Measurements from ENCODE around the gene ARHGEF6.

Gene ARHGEF6

DNA sequence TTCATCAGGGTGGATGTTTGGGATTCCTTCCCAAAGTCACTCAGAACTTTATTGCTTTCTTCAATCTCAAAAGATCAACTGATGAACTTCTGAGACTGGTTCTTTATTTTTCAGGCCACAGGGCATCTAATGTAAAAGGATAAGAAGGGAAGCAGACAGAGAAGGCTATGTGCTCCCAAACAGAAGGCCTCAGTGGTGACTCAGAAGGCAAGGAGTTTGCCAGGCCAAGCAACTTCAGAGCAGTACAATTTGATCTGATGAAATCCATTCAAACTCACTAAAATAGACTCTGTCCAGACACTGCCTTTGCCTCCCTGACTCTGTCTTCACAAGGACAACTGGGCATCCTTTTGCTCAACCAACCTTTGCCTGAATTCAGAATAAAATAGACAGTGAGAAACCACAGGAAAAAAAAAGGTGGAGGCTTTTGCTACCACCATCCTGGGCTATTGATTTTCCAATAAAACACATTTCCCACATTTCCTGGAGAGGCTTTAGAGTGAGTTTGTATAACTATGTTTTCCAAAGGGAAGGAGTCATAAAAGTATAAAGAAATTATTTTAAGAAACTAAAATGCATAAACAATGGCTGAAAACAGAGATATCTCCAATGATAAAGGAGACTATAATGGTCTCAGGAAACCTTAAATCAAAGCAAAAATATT is 55.2 kb downstream of the ARHGEF6 start:
- Histone ChIP-seq H3K36me3 (replicated peaks) (no peaks in the 10 kb centered on the region), H3K9me3 (no peaks in the 10 kb centered on the region), H3K4me3 (no peak overlapping the region), H3K4me1 (no peaks in the 10 kb centered on the region), H3K27me3 (ENCODE audit: low read depth) (no peaks in the 10 kb centered on the region)
- DNase-seq (ENCODE audit: low spot score in 2 of 2): no peak
- in situ Hi-C loops (cut with MboI; ENCODE audit: low sequenced_read_pairs): no loop called here

DNA sequence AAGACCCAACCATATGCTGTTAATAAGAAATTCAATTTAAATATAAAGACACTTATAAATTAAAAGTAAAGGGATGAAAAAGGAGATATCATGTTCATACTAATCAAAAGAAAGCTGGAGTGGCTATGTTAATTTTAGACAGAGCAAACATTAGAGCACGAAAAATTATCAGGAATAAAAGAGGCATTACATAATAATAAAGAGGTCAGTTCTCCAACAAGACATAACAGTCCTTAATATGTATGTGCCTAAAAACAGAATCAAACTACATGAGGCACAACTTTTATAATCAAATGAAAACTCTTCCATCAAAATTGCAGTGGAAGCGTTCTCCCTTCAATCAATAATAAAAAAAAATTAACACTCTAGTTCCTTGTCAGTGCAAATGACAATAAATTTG is 62.6 kb downstream of the ARHGEF6 start:
- Histone ChIP-seq H3K27me3 (ENCODE audit: low read depth) (no peaks in the 10 kb centered on the region), H3K36me3 (replicated peaks) (no peaks in the 10 kb centered on the region), H3K4me1 (peaks cover 4% of the 10 kb centered on the region), H3K4me3 (no peak overlapping the region), H3K9me3 (no peaks in the 10 kb centered on the region)
- DNase-seq (ENCODE audit: low spot score in 2 of 2): no peak
- in situ Hi-C loops (cut with MboI; ENCODE audit: low sequenced_read_pairs): loop anchor here (10.0 kb wide), 1 partner anchor 207 kb away; no protein-coding TSS in a partner anchor

DNA sequence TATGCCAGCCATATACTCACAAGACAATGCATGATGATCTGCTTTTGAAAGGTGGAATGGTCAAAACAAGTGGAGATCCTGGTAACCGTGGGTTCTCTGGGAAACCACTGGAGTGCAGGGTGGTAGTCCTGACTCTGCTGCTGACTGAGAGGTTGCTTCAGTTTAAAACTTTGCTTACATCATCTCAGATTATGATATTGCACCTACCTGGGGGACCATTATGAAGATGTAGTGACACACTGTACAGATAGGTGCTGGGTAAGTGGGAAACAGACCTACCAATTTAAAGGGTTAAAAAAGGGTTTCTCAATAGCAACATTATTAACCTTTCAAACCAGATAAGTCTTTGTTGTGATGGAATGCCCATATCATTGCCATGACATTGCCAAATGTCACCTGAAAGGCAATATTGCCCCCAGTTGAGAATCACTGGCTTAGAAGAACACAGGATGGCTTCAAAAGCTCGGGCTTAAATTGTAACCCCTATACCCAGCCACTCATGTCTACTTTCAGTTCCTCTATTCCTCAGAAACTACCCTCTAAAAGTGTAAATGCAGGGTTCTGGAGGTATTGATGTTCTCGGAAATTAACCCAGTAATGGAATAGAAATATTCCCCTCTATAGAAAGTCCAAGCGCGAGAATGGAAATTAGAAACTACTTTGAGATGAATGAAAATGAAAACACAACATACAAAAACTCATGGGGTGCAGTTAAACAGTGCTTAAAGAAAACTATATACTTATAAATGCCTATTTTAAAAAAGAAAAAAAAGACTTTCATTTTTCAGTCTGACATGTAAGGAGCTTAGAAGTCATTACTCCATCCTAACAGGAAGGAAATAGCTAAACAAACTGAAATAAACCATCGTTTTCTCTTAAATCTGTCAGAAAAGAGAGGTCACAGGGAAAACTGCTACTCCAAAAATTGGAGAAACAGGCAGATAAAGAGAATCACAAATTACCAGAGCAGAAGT is 65.8 kb downstream of the ARHGEF6 start:
- in situ Hi-C loops (cut with MboI; ENCODE audit: low sequenced_read_pairs): loop anchor here (10.0 kb wide), 1 partner anchor 210 kb away; no protein-coding TSS in a partner anchor
- DNase-seq (ENCODE audit: low spot score in 2 of 2): no peak
- H3K27me3 ChIP-seq (ENCODE audit: low read depth): no peaks in the 10 kb centered on the region
- peaks cover 15% of the 10 kb centered on the region for H3K4me1 ChIP-seq
- H3K36me3 ChIP-seq (replicated peaks): no peaks in the 10 kb centered on the region
- H3K9me3 ChIP-seq: no peaks in the 10 kb centered on the region
- H3K4me3 ChIP-seq: no peak overlapping the region

DNA sequence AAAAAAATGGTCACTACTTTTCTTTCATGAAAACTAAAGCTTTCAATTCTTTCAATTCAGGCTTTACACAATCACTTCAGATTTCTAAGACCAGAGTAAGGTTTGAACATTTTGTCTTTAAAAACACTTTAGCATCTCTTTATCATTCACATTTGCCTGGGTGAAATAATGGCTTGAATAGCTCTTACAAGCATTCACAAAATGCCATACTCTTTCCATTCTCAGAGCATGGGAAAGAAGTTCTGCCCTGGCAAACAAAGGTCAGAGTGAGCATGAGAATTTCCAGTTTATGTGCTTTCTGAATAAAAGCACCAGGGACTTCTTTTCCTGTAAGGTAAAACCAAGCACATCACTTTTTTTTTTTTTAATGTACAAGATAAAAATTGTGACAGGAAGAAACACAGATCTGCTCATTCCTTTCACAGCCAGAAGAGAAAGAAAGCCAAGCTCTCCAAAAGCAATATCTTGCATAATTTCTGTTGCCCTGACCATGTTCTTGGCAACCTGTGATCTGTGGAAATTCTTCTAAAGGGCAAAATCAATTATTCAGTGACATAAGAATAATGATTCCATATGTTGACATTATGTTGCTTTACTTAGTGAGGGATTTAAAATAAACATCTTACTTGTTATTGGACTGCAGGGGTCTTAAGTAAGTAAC is 68.0 kb downstream of the ARHGEF6 start:
- in situ Hi-C loops (cut with MboI; ENCODE audit: low sequenced_read_pairs): loop anchor here (10.0 kb wide), 1 partner anchor 212 kb away; no protein-coding TSS in a partner anchor
- DNase-seq (ENCODE audit: low spot score in 2 of 2): peak; percentile 22 to 91
- Histone ChIP-seq H3K4me3 (no peak overlapping the region), H3K4me1 (peaks cover 15% of the 10 kb centered on the region), H3K27me3 (ENCODE audit: low read depth) (no peaks in the 10 kb centered on the region), H3K36me3 (replicated peaks) (no peaks in the 10 kb centered on the region), H3K9me3 (no peaks in the 10 kb centered on the region)

DNA sequence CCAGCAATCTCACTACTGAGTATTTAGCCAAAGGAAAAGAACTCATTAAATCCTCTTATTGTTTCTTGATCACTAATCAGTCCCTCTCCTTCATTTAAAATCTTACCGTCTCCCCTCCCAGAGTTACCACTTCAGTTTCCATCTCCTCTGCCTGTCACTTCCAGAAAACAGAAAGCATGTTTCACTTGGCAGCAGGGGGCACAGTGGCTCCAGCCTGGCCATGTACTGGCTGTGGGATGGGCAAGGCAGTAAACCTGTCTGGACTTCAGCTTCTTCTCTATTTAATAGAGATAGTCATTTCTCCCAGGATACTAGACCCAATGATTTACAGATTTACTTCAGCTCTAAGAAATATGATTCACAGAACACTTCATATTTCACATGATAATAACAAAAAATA is 69.6 kb downstream of the ARHGEF6 start:
- Histone ChIP-seq H3K36me3 (replicated peaks) (no peaks in the 10 kb centered on the region), H3K4me3 (no peak overlapping the region), H3K9me3 (no peaks in the 10 kb centered on the region), H3K4me1 (peaks cover 15% of the 10 kb centered on the region), H3K27me3 (ENCODE audit: low read depth) (no peaks in the 10 kb centered on the region)
- in situ Hi-C loops (cut with MboI; ENCODE audit: low sequenced_read_pairs): loop anchor here (10.0 kb wide), 1 partner anchor 214 kb away; no protein-coding TSS in a partner anchor
- DNase-seq (ENCODE audit: low spot score in 2 of 2): peak in 1 of 2 experiments; percentile 40

DNA sequence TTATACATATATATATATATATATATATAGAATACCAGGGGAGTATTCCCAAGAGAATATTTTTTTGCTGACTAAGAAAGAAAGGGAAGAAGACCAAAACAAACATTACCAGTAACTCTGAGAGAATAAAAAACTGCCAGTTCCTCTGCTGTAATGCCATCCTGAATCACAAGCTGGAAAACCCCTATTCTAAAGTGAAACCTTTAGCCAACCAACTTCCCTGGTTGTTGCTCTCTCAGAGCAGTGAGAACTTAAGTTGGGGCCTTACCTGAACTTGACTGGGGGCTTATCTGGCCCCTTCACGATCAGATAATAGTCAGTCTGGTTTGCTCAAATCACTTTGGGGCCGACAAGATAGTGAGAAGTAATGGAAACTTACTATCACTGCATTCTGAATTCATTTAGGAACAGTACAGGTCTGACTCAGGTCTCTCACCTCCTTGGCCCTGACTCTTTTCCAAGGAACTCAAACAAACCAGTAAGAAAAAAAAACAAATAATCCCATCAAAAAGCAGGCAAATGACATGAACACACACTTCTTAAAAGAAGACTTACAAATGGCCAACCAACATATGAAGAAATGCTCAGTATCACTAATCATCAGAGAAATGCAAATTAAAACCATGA is 70.3 kb downstream of the ARHGEF6 start:
- no peaks in the 10 kb centered on the region for H3K27me3 ChIP-seq (ENCODE audit: low read depth)
- in situ Hi-C loops (cut with MboI; ENCODE audit: low sequenced_read_pairs): loop anchor here (10.0 kb wide), 1 partner anchor 214 kb away; no protein-coding TSS in a partner anchor
- no peak for DNase-seq (ENCODE audit: low spot score in 2 of 2)

DNA sequence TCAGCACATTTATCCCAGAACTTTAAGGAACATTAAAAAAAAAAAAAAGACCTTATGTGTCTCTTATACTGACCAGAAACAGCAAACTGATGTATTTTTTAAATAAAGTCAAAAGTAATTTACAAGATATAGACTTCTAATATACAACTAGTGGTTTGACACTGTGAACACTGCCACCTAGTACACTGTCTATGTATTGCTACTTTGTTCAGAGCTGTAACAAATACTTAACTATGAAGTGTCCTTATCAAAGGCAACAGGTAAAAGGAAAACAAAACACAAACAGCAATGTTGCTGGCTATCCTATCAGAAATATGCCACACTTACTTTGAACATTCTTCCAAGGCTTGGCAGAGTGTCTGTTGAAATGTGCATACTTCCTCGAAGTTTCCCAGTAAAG is 72.4 kb downstream of the ARHGEF6 start:
- Histone ChIP-seq H3K4me1 (peaks cover 14% of the 10 kb centered on the region), H3K27me3 (ENCODE audit: low read depth) (no peaks in the 10 kb centered on the region), H3K9me3 (no peaks in the 10 kb centered on the region), H3K36me3 (replicated peaks) (no peaks in the 10 kb centered on the region), H3K4me3 (no peak overlapping the region)
- in situ Hi-C loops (cut with MboI; ENCODE audit: low sequenced_read_pairs): no loop called here
- peak in 1 of 2 experiments; percentile 19 for DNase-seq (ENCODE audit: low spot score in 2 of 2)

More for the DNA sequence above, 70.3 kb downstream of the ARHGEF6 start:
- H3K4me3 ChIP-seq: no peak overlapping the region
- H3K36me3 ChIP-seq (replicated peaks): no peaks in the 10 kb centered on the region
- peaks cover 15% of the 10 kb centered on the region for H3K4me1 ChIP-seq
- H3K9me3 ChIP-seq: no peaks in the 10 kb centered on the region

DNA sequence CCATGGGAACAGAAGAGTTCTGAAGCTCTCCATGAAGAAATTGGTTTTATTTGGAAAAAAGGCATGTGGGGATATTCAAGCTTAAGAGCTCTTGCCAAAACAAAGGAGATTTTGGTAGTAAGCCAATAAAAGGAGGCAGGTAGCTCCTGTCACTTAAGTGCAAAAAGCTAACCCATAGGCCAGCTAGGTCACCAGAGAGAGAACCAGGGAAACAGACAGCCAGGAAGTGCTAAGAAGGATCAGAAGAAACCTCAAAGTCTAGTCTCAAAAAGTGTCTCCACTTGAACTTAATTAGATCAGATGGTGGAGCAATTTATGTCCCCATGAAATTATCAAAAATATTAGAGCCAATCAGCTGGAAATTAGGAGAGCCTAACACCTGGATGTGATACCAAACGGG is 83.6 kb downstream of the ARHGEF6 start:
- H3K4me1 ChIP-seq: peaks cover 4% of the 10 kb centered on the region; the same call in 1 of the 2 replicates
- H3K9me3 ChIP-seq: no peaks in the 10 kb centered on the region
- in situ Hi-C loops (cut with MboI; ENCODE audit: low sequenced_read_pairs): loop anchor here (25.0 kb wide), 2 partner anchors 485 to 660 kb away; no protein-coding TSS in a partner anchor
- DNase-seq (ENCODE audit: low spot score in 2 of 2): no peak
- H3K4me3 ChIP-seq: no peak overlapping the region
- H3K36me3 ChIP-seq (replicated peaks): no peaks in the 10 kb centered on the region
- H3K27me3 ChIP-seq (ENCODE audit: low read depth): no peaks in the 10 kb centered on the region

DNA sequence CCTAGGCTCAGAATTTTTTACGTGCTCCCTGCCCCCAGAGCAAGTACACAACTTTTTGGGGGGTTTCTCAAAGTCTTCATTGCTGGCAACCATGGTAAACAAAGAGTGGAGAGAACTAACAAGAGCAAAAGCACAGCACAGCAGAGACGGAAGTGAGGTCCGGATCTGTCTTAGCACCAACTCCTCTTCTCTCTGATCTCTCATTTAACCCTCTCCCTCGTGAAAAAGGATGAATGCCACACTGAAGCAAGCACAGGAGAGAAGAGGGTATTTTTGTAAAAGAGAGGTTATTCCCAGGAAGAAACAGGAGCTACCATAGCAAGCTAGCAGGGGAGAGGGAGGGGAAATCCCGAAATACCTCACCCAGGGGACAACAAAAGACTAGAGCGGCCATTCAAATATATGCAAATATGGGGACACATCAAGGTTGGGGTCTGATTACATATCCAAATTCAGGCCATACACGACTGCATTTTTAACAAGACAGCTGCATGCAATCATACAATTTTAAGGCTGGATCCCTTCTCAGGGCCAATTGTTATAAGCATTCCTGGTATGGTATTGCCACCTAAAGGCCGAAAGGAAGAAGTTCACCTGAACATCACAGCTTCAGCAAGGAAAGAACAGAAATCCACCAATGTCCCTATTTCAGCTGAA is 86.2 kb downstream of the ARHGEF6 start:
- peaks cover 4% of the 10 kb centered on the region; the same call in 1 of the 2 replicates for H3K4me1 ChIP-seq
- no peaks in the 10 kb centered on the region for H3K9me3 ChIP-seq
- no peaks in the 10 kb centered on the region for H3K36me3 ChIP-seq (replicated peaks)
- no peak overlapping the region for H3K4me3 ChIP-seq
- DNase-seq (ENCODE audit: low spot score in 2 of 2): peak; percentile 52 to 84
- H3K27me3 ChIP-seq (ENCODE audit: low read depth): no peaks in the 10 kb centered on the region
- in situ Hi-C loops (cut with MboI; ENCODE audit: low sequenced_read_pairs): loop anchor here (25.0 kb wide), 2 partner anchors 482 to 657 kb away; no protein-coding TSS in a partner anchor

DNA sequence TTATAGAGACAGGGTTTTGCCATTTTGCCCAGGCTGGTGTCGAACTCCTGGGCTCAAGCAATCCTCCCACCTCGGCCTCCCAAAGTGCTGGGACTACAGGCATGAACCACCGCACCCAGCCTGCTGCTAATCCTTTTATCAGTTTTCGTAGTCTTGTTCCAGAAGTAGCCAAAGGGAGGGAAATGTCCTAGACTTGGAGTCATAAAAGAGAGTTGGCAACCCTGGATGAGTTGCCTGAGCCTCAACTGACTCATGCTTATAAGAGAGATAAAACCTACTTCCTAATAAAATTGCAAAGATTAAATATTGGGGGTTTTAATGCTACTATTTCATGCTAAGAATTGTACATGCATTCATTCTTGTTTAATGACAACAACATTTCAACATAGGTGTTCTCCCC is 88.5 kb downstream of the ARHGEF6 start:
- in situ Hi-C loops (cut with MboI; ENCODE audit: low sequenced_read_pairs): loop anchor here (25.0 kb wide), 2 partner anchors 480 to 655 kb away; no protein-coding TSS in a partner anchor
- no peaks in the 10 kb centered on the region for H3K9me3 ChIP-seq

DNA sequence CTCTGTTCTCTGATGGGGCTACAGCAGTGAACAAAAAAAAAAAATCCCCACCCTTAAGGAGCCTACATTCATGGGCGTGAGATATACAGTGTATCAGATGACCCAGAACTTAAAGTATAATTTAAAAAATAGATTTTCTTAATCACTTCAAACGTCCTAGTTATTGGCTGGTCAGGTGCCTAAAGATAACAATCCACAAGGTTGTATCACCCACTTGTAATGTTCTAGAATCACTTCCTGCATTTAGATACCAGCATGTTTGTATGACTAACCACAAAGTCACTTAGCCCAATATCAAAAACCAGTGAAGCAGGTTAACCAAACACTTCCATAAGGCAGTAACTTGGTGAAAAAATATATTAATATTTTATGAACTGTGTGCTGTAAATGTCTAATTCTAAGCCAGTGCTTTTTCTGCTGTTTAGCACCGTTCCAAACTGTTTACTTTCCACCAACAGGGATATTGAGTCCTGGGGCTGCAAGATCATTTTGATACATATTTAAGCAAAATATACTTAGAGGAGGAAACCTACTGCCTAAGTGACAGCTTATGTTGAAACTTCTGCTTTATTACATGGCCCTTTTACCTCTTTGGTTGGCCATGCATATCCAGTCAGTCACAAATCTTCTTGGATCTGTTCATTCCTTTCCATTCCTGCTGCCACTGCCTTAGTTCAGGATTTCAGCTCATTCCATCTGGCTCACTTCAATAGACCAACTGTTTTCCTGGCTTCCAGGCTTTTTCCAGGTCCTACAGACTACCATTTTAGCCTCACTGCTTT is 89.5 kb downstream of the ARHGEF6 start:
- Histone ChIP-seq H3K9me3 (no peaks in the 10 kb centered on the region), H3K27me3 (ENCODE audit: low read depth) (no peaks in the 10 kb centered on the region), H3K4me1 (peaks cover 4% of the 10 kb centered on the region; the same call in 1 of the 2 replicates), H3K36me3 (replicated peaks) (no peaks in the 10 kb centered on the region), H3K4me3 (no peak overlapping the region)
- no peak for DNase-seq (ENCODE audit: low spot score in 2 of 2)
- in situ Hi-C loops (cut with MboI; ENCODE audit: low sequenced_read_pairs): loop anchor here (25.0 kb wide), 2 partner anchors 479 to 654 kb away; no protein-coding TSS in a partner anchor

More for the DNA sequence above, 88.5 kb downstream of the ARHGEF6 start:
- Histone ChIP-seq H3K36me3 (replicated peaks) (no peaks in the 10 kb centered on the region), H3K27me3 (ENCODE audit: low read depth) (no peaks in the 10 kb centered on the region), H3K4me3 (no peak overlapping the region), H3K4me1 (peaks cover 4% of the 10 kb centered on the region; the same call in 1 of the 2 replicates)
- no peak for DNase-seq (ENCODE audit: low spot score in 2 of 2)

DNA sequence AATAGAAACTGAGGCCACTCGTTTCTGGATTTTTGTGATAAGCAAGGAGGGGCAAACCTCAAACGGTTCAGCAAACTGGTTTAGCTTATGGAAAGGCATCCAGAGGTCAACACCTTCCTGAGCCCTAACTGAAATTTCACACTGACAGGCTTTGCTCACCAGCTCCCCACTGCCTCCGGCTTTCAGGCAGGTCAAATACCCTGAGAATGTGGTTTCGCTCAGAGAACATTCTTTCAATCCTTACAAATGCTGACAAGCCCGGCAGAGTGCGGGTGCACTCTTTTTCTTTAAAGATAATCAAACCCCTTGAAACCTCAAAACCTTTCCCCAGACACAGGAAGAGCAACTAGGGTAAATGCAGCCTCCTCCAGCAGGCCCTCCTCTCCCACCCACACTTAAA is 91.3 kb downstream of the ARHGEF6 start:
- peaks cover 1% of the 10 kb centered on the region; the same call in 1 of the 2 replicates for H3K4me1 ChIP-seq
- H3K9me3 ChIP-seq: no peaks in the 10 kb centered on the region
- DNase-seq (ENCODE audit: low spot score in 2 of 2): no peak
- H3K36me3 ChIP-seq (replicated peaks): no peaks in the 10 kb centered on the region
- H3K4me3 ChIP-seq: no peak overlapping the region
- no peaks in the 10 kb centered on the region for H3K27me3 ChIP-seq (ENCODE audit: low read depth)
- in situ Hi-C loops (cut with MboI; ENCODE audit: low sequenced_read_pairs): loop anchor here (25.0 kb wide), 2 partner anchors 477 to 652 kb away; no protein-coding TSS in a partner anchor
